Fibroblast of gingiva (primary cell): Measurements from ENCODE around the gene CACNA2D1.

ENCODE experiments used
- DNase-seq: peaks from one replicate; pipeline ENCODE4 v3.0.0-alpha.2; 2011; ENCODE audit warnings: low read depth

The CACNA2D1 gene

GRCh38 chr7:81960026-81960425, 483.6 kb downstream of the CACNA2D1 start:
- peak; percentile 52 for DNase-seq

GRCh38 chr7:81957517-81957916, 486.1 kb downstream of the CACNA2D1 start:
- no peak for DNase-seq

GRCh38 chr7:81956520-81956919, 487.1 kb downstream of the CACNA2D1 start:
- peak; percentile 65 for DNase-seq

- no peak for DNase-seq
Measured at GRCh38 chr7:81949306-81949705, 494.3 kb downstream of the CACNA2D1 start.

GRCh38 chr7:81944058-81944457, 499.5 kb downstream of the CACNA2D1 start:
- DNase-seq = no peak

- no peak for DNase-seq
Measured at GRCh38 chr7:81937091-81937490, 506.5 kb downstream of the CACNA2D1 start.

GRCh38 chr7:81934596-81935301, 508.8 kb downstream of the CACNA2D1 start:
- no peak for DNase-seq

- no peak for DNase-seq
Measured at GRCh38 chr7:81932936-81933335, 510.6 kb downstream of the CACNA2D1 start.

GRCh38 chr7:81929386-81929785, 514.2 kb downstream of the CACNA2D1 start:
- DNase-seq = no peak

GRCh38 chr7:81926154-81926553, 517.4 kb downstream of the CACNA2D1 start:
- DNase-seq = peak; percentile 26

GRCh38 chr7:81925530-81925929, 518.0 kb downstream of the CACNA2D1 start:
- DNase-seq = no peak

- no peak for DNase-seq
Measured at GRCh38 chr7:81924494-81924893, 519.1 kb downstream of the CACNA2D1 start.

GRCh38 chr7:81919494-81919893, 524.1 kb downstream of the CACNA2D1 start:
- DNase-seq = no peak

GRCh38 chr7:81908220-81908619, 535.4 kb downstream of the CACNA2D1 start:
- no peak for DNase-seq

GRCh38 chr7:81903115-81903514, 540.5 kb downstream of the CACNA2D1 start:
- no peak for DNase-seq

- DNase-seq = no peak
Measured at GRCh38 chr7:81902536-81902935, 541.0 kb downstream of the CACNA2D1 start.
